ENCODE measurements around the gene PPARD.

DNA sequence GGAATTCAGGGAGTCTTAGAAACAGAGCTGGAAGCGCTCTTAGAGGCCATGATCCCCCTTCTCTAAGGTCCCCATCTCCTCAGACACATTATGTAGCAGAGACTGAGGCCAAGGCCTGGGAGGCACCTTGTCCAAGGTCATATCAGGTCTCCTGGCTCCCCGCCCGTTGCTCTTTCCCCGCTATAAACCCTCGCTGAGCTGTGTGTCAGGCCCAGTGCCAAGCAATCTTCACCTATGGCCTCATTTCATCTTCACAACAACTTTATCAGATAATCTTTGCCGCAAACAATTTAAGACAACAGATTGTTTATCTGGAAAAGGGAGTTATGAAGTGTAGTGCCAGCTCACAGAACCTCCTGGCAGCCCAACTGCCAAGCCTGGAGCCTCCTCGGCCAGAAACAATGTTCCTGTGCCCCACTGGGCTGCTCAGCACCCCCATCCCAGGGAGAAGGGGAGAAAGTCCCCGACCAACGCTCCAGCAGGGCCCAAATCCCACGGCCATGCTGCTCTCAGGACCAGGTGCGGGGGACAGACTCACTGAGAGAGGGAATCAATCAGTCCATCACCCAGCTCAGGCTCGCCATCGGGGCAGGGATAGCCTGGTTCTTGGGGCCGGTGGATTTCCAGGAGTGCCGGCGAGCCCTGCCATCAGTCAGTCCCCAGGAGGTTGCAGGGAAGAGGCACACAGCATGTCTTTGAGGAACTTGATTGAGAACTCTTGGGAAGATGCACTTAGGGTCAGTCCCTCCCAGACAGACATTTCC lies 92.9 kb downstream of the PPARD start:
- TF ChIP-seq, protein P1, sequence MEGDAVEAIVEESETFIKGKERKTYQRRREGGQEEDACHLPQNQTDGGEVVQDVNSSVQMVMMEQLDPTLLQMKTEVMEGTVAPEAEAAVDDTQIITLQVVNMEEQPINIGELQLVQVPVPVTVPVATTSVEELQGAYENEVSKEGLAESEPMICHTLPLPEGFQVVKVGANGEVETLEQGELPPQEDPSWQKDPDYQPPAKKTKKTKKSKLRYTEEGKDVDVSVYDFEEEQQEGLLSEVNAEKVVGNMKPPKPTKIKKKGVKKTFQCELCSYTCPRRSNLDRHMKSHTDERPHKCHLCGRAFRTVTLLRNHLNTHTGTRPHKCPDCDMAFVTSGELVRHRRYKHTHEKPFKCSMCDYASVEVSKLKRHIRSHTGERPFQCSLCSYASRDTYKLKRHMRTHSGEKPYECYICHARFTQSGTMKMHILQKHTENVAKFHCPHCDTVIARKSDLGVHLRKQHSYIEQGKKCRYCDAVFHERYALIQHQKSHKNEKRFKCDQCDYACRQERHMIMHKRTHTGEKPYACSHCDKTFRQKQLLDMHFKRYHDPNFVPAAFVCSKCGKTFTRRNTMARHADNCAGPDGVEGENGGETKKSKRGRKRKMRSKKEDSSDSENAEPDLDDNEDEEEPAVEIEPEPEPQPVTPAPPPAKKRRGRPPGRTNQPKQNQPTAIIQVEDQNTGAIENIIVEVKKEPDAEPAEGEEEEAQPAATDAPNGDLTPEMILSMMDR (IDR thresholded peaks at IDR 0.05) = no peak
- no peak for TF ChIP-seq POLR2A (IDR thresholded peaks at IDR 0.05)

Measured in adrenal gland (tissue), 5 donors.